HG03064 (cell line): Measurements from ENCODE around the gene RCC1.
"Not testable (repeated sequence)": the region's sequence is repeated elsewhere in the genome, so short reads cannot be mapped to it uniquely, and the experiment has no call there.

Source experiments
- ATAC-seq: cut with Tn5 transposase; IDR thresholded peaks from one replicate; pipeline ENCODE4 v1.9.1; 2021; ENCODE audit warnings: low read depth; ENCODE audit not compliant: unreplicated experiment

The RCC1 gene

GRCh38 chr1:28582248-28582615 lies 76.4 kb downstream of the RCC1 start:
- no peak for ATAC-seq

GRCh38 chr1:28586585-28587391 lies 80.9 kb downstream of the RCC1 start:
- ATAC-seq, result not testable (repeated sequence)
